Measurements from ENCODE around the gene HOXA1. TPM values are rescaled to one million over a fixed set of nuclear protein-coding genes. Genes with fewer than 3 reads are reported as not detected.
A peak's percentile ranks its signal among the peaks of the same experiment; 100 is the strongest.

HOXA1 gene
- total RNA-seq (ENCODE audit: low replicate concordance): 9.5 and 22.0 TPM in 2 replicates
- long read RNA-seq, transcript HOXA1-201 (2 exons, 2,517 nt): major isoform, 10 of 19 reads
- long read RNA-seq, transcript HOXA1-202 (3 exons, 2,016 nt): minor isoform, 5 of 19 reads
- long read RNA-seq, partial matches to known transcripts: 0 of 19 reads
- long read RNA-seq, other reads (novel, unspliced or antisense): 4 of 19 reads

- TF ChIP-seq CTCF (conservative IDR thresholded peaks at IDR 0.05): no peak
- Mint-ChIP-seq H3K4me3 (peak within 1 kb of the TSS; percentile 97), H3K27ac (peak within 1 kb of the TSS; percentile 97), H3K27me3 (peaks cover 57% of the 10 kb centered on the region), H3K36me3 (peaks cover 36% of the 10 kb centered on the region), H3K9me3 (no peaks in the 10 kb centered on the region), H3K4me1 (ENCODE audit: unreplicated experiment) (peaks cover 59% of the 10 kb centered on the region)
- DNase-seq (ENCODE audit: extremely low spot score, unreplicated experiment): peak; percentile 96
Measured at GRCh38 chr7:27095897-27096767, at the start of gene HOXA1. Gene HOXA1, minus strand, starts transcription at chr7:27096000. Its CDS starts 88 bp downstream, at chr7:27095912.

- DNase-seq (ENCODE audit: extremely low spot score, unreplicated experiment): peak; percentile 68
- Mint-ChIP-seq H3K27me3 (peaks cover 74% of the 10 kb centered on the region), H3K4me1 (ENCODE audit: unreplicated experiment) (peaks cover 23% of the 10 kb centered on the region), H3K4me3 (peak overlapping the region; percentile 99), H3K36me3 (peaks cover 35% of the 10 kb centered on the region), H3K9me3 (no peaks in the 10 kb centered on the region), H3K27ac (peak overlapping the region; percentile 77)
- no peak for TF ChIP-seq CTCF (conservative IDR thresholded peaks at IDR 0.05)
Measured at GRCh38 chr7:27145165-27145913, 49.5 kb upstream of the HOXA1 start.

- Mint-ChIP-seq H3K9me3 (no peaks in the 10 kb centered on the region), H3K4me3 (peak overlapping the region; percentile 99), H3K36me3 (peaks cover 37% of the 10 kb centered on the region), H3K27ac (peak overlapping the region; percentile 99), H3K4me1 (ENCODE audit: unreplicated experiment) (peaks cover 23% of the 10 kb centered on the region), H3K27me3 (peaks cover 74% of the 10 kb centered on the region)
- peak; percentile 73 for DNase-seq (ENCODE audit: extremely low spot score, unreplicated experiment)
- no peak for TF ChIP-seq CTCF (conservative IDR thresholded peaks at IDR 0.05)
Measured at GRCh38 chr7:27144781-27145164, 49.0 kb upstream of the HOXA1 start.

- peaks cover 37% of the 10 kb centered on the region for H3K36me3 Mint-ChIP-seq
- peak overlapping the region; percentile 99 for H3K27ac Mint-ChIP-seq
- peaks cover 23% of the 10 kb centered on the region for H3K4me1 Mint-ChIP-seq (ENCODE audit: unreplicated experiment)
- peak; percentile 3 for TF ChIP-seq CTCF (conservative IDR thresholded peaks at IDR 0.05)
- peak overlapping the region; percentile 99 for H3K4me3 Mint-ChIP-seq
- H3K27me3 Mint-ChIP-seq: peaks cover 73% of the 10 kb centered on the region
- H3K9me3 Mint-ChIP-seq: no peaks in the 10 kb centered on the region
- DNase-seq (ENCODE audit: extremely low spot score, unreplicated experiment): peak; percentile 69
Measured at GRCh38 chr7:27143950-27144780, 48.4 kb upstream of the HOXA1 start.

Measured in type B pancreatic cell (in vitro differentiated cells).